Measurements from ENCODE around the gene MPRIP. TPM values are rescaled to one million over a fixed set of nuclear protein-coding genes. Genes with fewer than 3 reads are reported as not detected.

Gene MPRIP
- polyA plus RNA-seq, 1 donor (not counting 4 experiments of a cell fraction or from before 2014, with no cell fraction given), result 113 TPM

DNA sequence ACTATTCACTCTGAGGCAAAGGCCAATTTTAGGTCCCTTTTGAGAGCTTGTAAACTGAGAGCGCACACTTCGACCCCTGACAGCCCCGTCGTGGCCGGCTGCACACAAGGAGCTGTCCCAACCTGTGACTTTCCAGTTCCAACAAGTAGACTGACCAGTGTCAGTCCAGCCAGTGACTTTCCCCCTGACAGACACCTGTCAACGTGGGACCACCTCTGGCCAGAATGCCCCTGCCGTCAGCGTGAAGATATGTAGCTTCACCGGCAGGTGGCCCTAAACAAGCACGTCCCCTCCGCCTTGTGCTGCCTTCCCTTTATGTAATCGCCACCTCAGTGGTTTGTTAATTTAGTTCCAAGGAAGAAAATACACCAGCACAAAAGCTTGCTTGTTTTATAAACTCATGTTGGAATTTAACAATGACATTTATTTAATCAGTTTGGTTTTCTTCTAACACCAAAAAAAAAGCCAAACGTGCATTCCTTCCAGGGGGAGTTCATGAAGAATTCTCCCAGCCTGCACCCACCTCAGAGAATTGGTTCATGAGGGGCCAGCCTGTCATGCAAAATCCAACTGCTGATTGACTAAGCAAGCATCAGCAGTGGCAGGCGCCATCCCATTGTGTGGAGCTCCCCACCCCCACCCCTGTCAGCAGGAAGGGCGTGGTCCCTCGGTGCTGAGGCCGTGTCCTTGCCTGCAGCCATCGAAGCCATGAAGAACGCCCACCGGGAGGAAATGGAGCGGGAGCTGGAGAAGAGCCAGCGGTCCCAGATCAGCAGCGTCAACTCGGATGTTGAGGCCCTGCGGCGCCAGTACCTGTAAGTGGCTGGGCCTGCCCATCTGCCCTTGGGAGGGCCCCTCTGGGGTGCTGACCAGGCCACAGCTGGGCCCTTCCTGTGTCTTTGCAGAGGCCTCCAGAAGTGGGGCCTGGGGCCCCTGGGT lies 130.0 kb downstream of the MPRIP start:
- Histone ChIP-seq H4K20me1 (ENCODE audit: control insufficient read depth, extremely low read depth, insufficient read depth, low read length) (no peaks in the 10 kb centered on the region), H3K27me3 (ENCODE audit: control insufficient read depth, extremely low read depth, insufficient read depth, low read length) (no peaks in the 10 kb centered on the region), H3K9me3 (ENCODE audit: control insufficient read depth, low read depth, low read length) (no peaks in the 10 kb centered on the region), H3K4me3 (ENCODE audit: control insufficient read depth in 2 of 3, extremely low read depth in 1 of 3, insufficient read depth in 2 of 3, low read depth in 1 of 3, low read length in 3 of 3) (no peak overlapping the region), H3K27ac (ENCODE audit: control insufficient read depth, insufficient read depth, low read length) (no peak overlapping the region), H2AFZ (ENCODE audit: control insufficient read depth, low read length) (no peak overlapping the region), H3K4me1 (ENCODE audit: control insufficient read depth, extremely low read depth, insufficient read depth, low read length) (peaks cover 6% of the 10 kb centered on the region), H3K36me3 (ENCODE audit: control insufficient read depth in 2 of 2, extremely low read depth in 1 of 2, insufficient read depth in 2 of 2, low read length in 2 of 2) (peaks cover 57 to 63% of the 10 kb centered on the region in 2 experiments), H3K9me1 (ENCODE audit: control insufficient read depth, extremely low read depth, insufficient read depth, low read length) (no peaks in the 10 kb centered on the region), H3K4me2 (ENCODE audit: control insufficient read depth, extremely low read depth, insufficient read depth, low read depth, low read length) (no peak overlapping the region), H3K9ac (ENCODE audit: control insufficient read depth, extremely low read depth, insufficient read depth, low read length) (no peak overlapping the region), H3K79me2 (ENCODE audit: control insufficient read depth, insufficient read depth, low read length) (no peaks in the 10 kb centered on the region)
- dilution Hi-C loops (cut with MboI; ENCODE audit: extremely low pct_ligation_motif_present, low sequenced_read_pairs), result no loop called here
- no peak for DNase-seq (ENCODE audit: low read depth, low spot score)
- no peak for FAIRE-seq
- no peak for TF ChIP-seq EZH2 (IDR thresholded peaks at IDR 0.05; ENCODE audit: low read length)
- TF ChIP-seq, protein P1, sequence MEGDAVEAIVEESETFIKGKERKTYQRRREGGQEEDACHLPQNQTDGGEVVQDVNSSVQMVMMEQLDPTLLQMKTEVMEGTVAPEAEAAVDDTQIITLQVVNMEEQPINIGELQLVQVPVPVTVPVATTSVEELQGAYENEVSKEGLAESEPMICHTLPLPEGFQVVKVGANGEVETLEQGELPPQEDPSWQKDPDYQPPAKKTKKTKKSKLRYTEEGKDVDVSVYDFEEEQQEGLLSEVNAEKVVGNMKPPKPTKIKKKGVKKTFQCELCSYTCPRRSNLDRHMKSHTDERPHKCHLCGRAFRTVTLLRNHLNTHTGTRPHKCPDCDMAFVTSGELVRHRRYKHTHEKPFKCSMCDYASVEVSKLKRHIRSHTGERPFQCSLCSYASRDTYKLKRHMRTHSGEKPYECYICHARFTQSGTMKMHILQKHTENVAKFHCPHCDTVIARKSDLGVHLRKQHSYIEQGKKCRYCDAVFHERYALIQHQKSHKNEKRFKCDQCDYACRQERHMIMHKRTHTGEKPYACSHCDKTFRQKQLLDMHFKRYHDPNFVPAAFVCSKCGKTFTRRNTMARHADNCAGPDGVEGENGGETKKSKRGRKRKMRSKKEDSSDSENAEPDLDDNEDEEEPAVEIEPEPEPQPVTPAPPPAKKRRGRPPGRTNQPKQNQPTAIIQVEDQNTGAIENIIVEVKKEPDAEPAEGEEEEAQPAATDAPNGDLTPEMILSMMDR (optimal IDR thresholded peaks at IDR 0.05 in 1 of 3, IDR thresholded peaks at IDR 0.05 in 1 of 3, conservative IDR thresholded peaks at IDR 0.05 in 1 of 3; ENCODE audit: extremely low read depth in 1 of 3, insufficient read depth in 2 of 3, low read length in 3 of 3), result no peak

DNA sequence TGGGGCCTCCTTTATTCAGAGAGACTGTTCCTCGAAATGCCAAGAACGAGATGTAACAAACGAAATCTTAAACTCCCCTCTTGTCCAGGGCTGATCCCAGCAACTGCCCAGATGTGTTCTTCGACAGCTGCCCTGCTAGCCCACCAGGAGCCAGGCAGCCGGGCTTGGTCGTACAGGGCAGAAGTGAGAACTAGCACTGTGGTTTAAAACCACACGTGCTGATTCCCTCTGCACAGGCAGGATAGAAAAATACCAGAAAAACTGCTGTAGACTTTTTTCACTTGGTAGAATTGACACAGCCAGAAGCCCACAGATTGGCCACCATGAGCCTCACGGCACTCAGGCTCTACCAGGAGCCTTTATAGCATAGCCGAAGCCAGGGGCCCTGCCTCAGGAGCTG lies 130.7 kb downstream of the MPRIP start:
- Histone ChIP-seq H3K79me2 (ENCODE audit: control insufficient read depth, insufficient read depth, low read length) (no peaks in the 10 kb centered on the region), H3K4me1 (ENCODE audit: control insufficient read depth, extremely low read depth, insufficient read depth, low read length) (peaks cover 6% of the 10 kb centered on the region), H3K27ac (ENCODE audit: control insufficient read depth, insufficient read depth, low read length) (no peak overlapping the region), H3K9me1 (ENCODE audit: control insufficient read depth, extremely low read depth, insufficient read depth, low read length) (no peaks in the 10 kb centered on the region), H3K4me2 (ENCODE audit: control insufficient read depth, extremely low read depth, insufficient read depth, low read depth, low read length) (no peak overlapping the region), H2AFZ (ENCODE audit: control insufficient read depth, low read length) (no peak overlapping the region), H4K20me1 (ENCODE audit: control insufficient read depth, extremely low read depth, insufficient read depth, low read length) (no peaks in the 10 kb centered on the region), H3K9me3 (ENCODE audit: control insufficient read depth, low read depth, low read length) (no peaks in the 10 kb centered on the region), H3K27me3 (ENCODE audit: control insufficient read depth, extremely low read depth, insufficient read depth, low read length) (no peaks in the 10 kb centered on the region), H3K9ac (ENCODE audit: control insufficient read depth, extremely low read depth, insufficient read depth, low read length) (no peak overlapping the region), H3K4me3 (ENCODE audit: control insufficient read depth in 2 of 3, extremely low read depth in 1 of 3, insufficient read depth in 2 of 3, low read depth in 1 of 3, low read length in 3 of 3) (no peak overlapping the region), H3K36me3 (ENCODE audit: control insufficient read depth in 2 of 2, extremely low read depth in 1 of 2, insufficient read depth in 2 of 2, low read length in 2 of 2) (peaks cover 59 to 63% of the 10 kb centered on the region in 2 experiments)
- dilution Hi-C loops (cut with MboI; ENCODE audit: extremely low pct_ligation_motif_present, low sequenced_read_pairs), result no loop called here
- FAIRE-seq (no peak), DNase-seq (ENCODE audit: low read depth, low spot score) (no peak)
- no peak for TF ChIP-seq EZH2 (IDR thresholded peaks at IDR 0.05; ENCODE audit: low read length)
- TF ChIP-seq, protein P1 (optimal IDR thresholded peaks at IDR 0.05 in 1 of 3, IDR thresholded peaks at IDR 0.05 in 1 of 3, conservative IDR thresholded peaks at IDR 0.05 in 1 of 3; ENCODE audit: extremely low read depth in 1 of 3, insufficient read depth in 2 of 3, low read length in 3 of 3), result no peak
